Mucosa of rectum (tissue), 2 donors: ENCODE measurements around the gene IL23R.

ENCODE experiments used
- H3K27ac ChIP-seq, 2 donors: one replicate each; pipeline ENCODE4 v1.7.0; 2013; ENCODE audit warnings: inconsistent platforms in 2 of 2, low read depth in 2 of 2, low read length in 2 of 2
- H3K27me3 ChIP-seq, 2 donors: one replicate each; pipeline ENCODE4 v1.7.0; 2013; ENCODE audit warnings: low read length in 2 of 2; ENCODE audit not compliant: control insufficient read depth in 2 of 2, insufficient read depth in 2 of 2
- H3K36me3 ChIP-seq, 2 donors: one replicate each; pipeline ENCODE4 v1.7.0; 2013; ENCODE audit warnings: low read length in 2 of 2; ENCODE audit not compliant: control insufficient read depth in 2 of 2, insufficient read depth in 2 of 2
- H3K4me1 ChIP-seq, 2 donors: one replicate each; pipeline ENCODE4 v1.7.0; 2013; ENCODE audit warnings: low read length in 2 of 2, mild to moderate bottlenecking in 1 of 2; ENCODE audit not compliant: control insufficient read depth in 2 of 2, insufficient read depth in 2 of 2
- H3K4me3 ChIP-seq, 2 donors: one replicate each; pipeline ENCODE4 v1.7.0; 2013; ENCODE audit warnings: low read length in 2 of 2
- H3K9ac ChIP-seq, 2 donors: one replicate each; pipeline ENCODE4 v1.7.0; 2013; ENCODE audit warnings: low read length in 2 of 2, low read depth in 1 of 2, mild to moderate bottlenecking in 1 of 2
- H3K9me3 ChIP-seq, 2 donors: one replicate each; pipeline ENCODE4 v1.7.0; 2013; ENCODE audit warnings: low read length in 2 of 2; ENCODE audit not compliant: control insufficient read depth in 2 of 2
- donor health status: healthy.
- donor health status: Normal muscosa, but diverticular disease.

The IL23R gene

DNA sequence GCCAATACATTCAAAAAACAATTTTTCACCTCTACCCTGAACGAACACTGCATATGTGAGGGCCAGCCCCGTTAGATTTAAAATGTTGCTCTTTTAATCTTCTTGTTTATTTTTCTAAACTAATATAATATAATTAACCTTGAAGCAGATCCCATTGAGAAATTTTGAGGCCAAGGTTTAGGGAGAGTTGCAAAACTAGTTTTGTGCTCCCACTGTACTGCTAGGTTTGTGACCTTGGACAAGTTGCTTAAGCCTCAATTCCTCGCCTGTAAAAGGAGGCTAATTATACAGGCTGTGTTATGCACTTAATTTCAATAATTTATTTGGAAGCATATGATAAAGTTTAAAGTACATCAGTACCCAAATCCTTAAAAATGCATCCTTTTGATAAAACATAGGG is 3.7 kb downstream of the IL23R start:
- H3K9ac ChIP-seq = no peak overlapping the region
- no peak overlapping the region for H3K27ac ChIP-seq
- H3K4me3 ChIP-seq = no peak overlapping the region
- H3K9me3 ChIP-seq = no peaks in the 10 kb centered on the region
- no peaks in the 10 kb centered on the region for H3K36me3 ChIP-seq
- no peaks in the 10 kb centered on the region for H3K27me3 ChIP-seq
- H3K4me1 ChIP-seq = no peaks in the 10 kb centered on the region

DNA sequence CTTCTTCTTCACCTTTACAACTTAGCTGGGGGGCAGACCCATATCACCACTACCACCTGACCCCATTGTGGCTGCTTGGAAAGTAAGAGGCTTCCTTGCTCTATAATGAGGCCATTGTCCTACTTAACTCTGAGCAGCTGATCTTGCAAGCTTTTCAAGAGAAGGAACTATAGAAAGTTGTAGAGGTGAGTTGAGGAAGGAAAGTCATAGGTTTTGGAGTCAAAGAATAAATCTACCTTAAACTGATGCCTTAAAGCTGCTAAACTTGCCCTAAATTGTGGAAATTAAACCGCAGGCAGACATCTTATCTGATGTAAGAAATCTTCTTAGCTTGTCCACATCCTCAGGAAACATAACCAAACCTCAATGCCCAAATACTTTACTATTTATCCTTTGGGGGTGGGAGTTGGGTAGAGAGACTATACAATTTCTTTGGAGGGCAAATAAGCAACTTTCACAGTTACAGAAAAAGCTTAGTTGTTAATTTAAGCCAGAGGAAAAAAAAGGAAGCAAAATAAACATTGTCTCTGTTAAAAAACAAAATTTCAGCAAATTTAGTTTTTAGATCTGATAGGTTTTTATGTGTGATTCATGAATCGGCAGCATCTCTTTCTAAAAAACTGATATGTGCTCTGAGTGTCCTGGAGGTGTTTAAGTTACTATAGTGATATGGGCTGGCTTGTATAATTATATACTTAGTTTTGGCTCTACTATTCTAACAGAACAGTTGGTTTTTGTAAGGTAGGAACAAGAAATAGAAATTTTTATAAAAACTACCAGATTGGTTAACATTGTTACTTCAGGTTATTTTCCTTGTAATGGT is 4.7 kb downstream of the IL23R start:
- H3K4me3 ChIP-seq = no peak overlapping the region
- no peak overlapping the region for H3K27ac ChIP-seq
- no peak overlapping the region for H3K9ac ChIP-seq
- H3K9me3 ChIP-seq = no peaks in the 10 kb centered on the region
- no peaks in the 10 kb centered on the region for H3K27me3 ChIP-seq
- H3K36me3 ChIP-seq = no peaks in the 10 kb centered on the region
- H3K4me1 ChIP-seq = no peaks in the 10 kb centered on the region

DNA sequence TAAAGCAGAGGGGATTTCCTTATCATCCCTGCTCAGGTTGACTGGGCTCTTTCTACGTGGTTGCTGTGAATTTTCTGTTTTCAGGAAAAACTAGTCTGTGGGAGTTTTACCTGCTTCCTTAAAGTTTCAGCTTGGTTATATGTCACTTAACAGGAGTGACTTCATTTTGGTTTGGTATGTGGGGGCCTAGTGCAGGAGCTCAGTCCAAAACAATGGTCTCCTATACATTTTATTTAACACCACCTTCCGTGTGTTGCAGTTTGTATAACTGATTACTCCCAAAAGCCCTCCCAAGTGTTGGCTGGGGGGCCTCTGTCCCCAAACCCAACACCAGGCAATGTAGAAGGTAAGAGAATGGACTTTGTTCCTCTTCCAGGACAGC is 5.3 kb downstream of the IL23R start:
- no peaks in the 10 kb centered on the region for H3K27me3 ChIP-seq

DNA sequence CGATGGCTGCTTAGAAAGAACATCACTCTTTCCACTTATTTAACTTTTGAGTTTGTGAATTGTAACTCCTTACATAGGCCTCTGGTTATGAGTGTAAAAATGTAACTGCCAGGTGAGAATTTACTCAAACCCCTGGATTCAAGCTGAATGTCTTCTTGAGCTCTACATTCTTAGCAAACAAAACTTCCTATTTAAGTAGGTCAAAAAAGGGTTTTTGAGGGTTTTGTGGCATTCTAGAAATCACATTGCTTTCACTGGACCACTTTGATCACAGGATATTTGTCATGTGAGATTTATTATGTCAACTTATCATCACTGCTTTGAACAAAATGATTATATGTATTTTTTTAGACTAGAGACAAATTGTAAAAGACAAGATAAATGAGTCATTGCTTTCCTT is 5.7 kb downstream of the IL23R start:
- H3K9ac ChIP-seq = no peak overlapping the region
- H3K4me3 ChIP-seq = no peak overlapping the region
- H3K36me3 ChIP-seq = no peaks in the 10 kb centered on the region
- no peaks in the 10 kb centered on the region for H3K9me3 ChIP-seq
- H3K27ac ChIP-seq = no peak overlapping the region
- H3K27me3 ChIP-seq = no peaks in the 10 kb centered on the region
- no peaks in the 10 kb centered on the region for H3K4me1 ChIP-seq

More for the DNA sequence above, 5.3 kb downstream of the IL23R start:
- H3K9ac ChIP-seq = no peak overlapping the region
- H3K4me3 ChIP-seq = no peak overlapping the region
- no peaks in the 10 kb centered on the region for H3K9me3 ChIP-seq
- no peak overlapping the region for H3K27ac ChIP-seq
- H3K36me3 ChIP-seq = no peaks in the 10 kb centered on the region
- no peaks in the 10 kb centered on the region for H3K4me1 ChIP-seq

DNA sequence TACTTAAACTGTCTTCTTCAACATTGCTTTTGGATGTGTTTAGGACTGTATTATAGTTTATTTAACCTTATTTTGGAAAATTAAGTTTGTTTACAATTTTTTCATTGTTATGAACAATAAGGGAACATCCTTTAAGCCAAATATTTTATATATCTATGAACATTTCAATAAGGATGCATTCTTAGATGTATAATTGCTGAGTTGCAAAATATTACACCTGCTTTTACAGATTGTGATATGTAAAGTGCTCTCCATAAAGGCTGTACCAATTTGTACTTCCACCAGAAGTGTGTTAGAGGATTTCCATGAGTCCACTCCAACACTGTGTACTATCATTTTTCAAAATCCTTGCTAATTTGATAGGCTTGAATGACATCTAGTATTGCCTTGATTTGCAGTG is 7.7 kb downstream of the IL23R start:
- H3K36me3 ChIP-seq = no peaks in the 10 kb centered on the region
- no peaks in the 10 kb centered on the region for H3K4me1 ChIP-seq
- H3K27me3 ChIP-seq = no peaks in the 10 kb centered on the region
- H3K4me3 ChIP-seq = no peak overlapping the region
- H3K27ac ChIP-seq = no peak overlapping the region
- H3K9ac ChIP-seq = no peak overlapping the region
- H3K9me3 ChIP-seq = no peaks in the 10 kb centered on the region

DNA sequence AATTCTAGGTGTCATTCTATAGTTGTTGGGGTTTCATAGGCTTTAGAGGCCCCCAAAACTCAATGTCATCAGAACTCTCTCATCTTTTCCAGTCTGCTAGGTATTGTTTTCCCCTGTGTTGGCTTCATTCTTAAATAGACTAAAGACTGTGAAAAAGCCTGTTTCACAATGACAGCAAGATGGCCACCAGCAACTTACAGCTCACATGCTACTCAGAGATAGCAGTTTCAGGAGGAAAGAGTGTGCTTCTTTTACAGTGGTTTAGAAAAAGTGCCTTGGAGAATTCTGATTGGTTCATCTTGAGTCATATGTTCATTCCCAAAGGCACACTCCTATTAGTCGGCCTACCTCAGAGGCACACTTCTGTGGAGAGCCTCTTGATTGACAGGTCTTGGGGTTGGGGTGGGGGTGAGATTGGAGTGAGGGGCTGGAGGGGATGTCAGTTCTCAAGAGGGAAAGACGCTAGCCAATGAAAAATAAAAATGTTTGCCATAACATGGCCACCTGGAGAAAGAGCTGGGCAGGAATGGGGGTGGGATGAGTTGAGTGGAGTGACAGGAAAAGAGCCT is 8.5 kb downstream of the IL23R start:
- no peak overlapping the region for H3K9ac ChIP-seq
- H3K36me3 ChIP-seq = no peaks in the 10 kb centered on the region
- H3K9me3 ChIP-seq = no peaks in the 10 kb centered on the region

DNA sequence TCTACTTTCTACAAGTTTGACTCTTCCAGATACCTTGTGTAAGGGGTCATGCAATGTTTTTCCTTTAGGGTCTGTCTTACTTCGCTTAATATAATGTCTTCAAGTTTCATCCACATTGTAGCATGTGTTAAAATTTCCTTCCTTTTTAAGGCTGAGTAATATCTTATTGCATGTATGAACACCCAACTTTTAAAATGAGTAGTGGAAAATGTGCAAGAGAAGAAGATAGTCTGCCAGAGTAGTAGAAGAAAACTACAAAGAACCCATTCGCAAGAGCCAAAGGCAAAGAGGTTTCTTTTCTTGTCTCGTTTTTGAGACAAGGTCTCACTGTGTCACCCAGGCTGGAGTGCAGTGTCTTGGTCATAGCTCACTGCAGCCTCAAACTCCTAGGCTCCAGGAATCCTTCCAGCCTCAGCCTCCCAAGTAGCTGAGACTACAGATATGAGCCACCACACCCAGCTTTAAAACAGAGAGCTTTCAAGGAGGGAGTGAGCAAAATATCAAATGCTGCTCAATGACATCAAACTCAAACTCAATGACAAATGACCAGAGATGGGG is 9.4 kb downstream of the IL23R start:
- H3K9ac ChIP-seq = no peak overlapping the region
- no peak overlapping the region for H3K27ac ChIP-seq
- H3K4me3 ChIP-seq = no peak overlapping the region
- no peaks in the 10 kb centered on the region for H3K9me3 ChIP-seq
- H3K4me1 ChIP-seq = no peaks in the 10 kb centered on the region
- H3K36me3 ChIP-seq = no peaks in the 10 kb centered on the region
- no peaks in the 10 kb centered on the region for H3K27me3 ChIP-seq

More for the DNA sequence above, 8.5 kb downstream of the IL23R start:
- Histone ChIP-seq H3K27ac (no peak overlapping the region), H3K4me3 (no peak overlapping the region), H3K4me1 (no peaks in the 10 kb centered on the region), H3K27me3 (no peaks in the 10 kb centered on the region)

DNA sequence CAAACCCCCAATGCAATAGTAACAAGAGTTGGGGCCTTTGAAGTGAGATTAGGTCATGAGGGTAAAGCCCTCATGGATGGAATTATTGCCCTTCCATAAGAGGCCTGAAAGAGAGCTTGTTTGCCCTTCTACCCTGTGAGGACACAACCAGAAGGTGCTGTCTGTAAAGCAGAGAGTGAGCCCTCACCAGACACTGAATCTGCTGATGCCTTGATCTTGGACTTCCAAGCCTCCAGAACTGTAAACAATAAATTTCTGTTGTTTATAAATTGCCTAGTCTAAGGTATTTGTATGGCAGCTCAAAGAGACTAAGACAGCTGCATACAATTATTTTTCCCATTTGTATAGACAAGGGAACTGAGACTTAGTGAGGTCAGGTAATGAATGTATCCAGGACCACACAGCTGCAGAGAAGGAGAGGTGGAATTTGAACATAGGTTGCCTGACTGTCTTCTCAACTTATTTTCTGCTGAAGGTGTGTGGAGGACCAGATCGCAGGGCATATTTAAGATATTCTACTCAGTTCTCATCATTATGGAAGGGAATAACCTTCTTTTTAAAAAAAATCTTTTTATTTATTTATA is 18.7 kb downstream of the IL23R start:
- H3K4me1 ChIP-seq = no peaks in the 10 kb centered on the region
- no peaks in the 10 kb centered on the region for H3K27me3 ChIP-seq
- H3K9me3 ChIP-seq = no peaks in the 10 kb centered on the region
- no peak overlapping the region for H3K4me3 ChIP-seq
- no peak overlapping the region for H3K9ac ChIP-seq
- H3K27ac ChIP-seq = no peak overlapping the region
- no peaks in the 10 kb centered on the region for H3K36me3 ChIP-seq

DNA sequence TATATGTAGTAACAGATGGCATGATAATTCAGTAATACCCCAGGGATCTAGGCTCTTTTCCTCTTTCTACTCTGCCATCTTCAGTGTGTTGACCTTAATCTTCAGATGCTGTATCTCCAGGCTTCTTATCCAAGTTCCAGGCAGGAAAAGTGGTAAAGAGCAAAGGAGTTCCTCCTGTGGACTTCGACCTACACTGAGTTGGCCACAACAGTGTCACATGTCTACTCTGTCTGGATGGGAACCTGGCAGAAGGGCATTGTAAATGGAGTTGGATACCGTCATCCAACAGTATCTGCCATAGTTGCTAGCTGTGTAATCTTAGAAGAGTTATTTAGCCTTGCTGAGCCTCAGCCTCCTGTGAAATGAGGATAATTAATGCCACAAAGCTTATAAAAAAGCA is 21.9 kb downstream of the IL23R start:
- H3K27me3 ChIP-seq = no peaks in the 10 kb centered on the region
- no peaks in the 10 kb centered on the region for H3K36me3 ChIP-seq
- H3K4me1 ChIP-seq = peaks cover 0 to 6% of the 10 kb centered on the region in 2 donors
- no peak overlapping the region for H3K9ac ChIP-seq
- no peak overlapping the region for H3K4me3 ChIP-seq
- no peak overlapping the region for H3K27ac ChIP-seq
- no peaks in the 10 kb centered on the region for H3K9me3 ChIP-seq

DNA sequence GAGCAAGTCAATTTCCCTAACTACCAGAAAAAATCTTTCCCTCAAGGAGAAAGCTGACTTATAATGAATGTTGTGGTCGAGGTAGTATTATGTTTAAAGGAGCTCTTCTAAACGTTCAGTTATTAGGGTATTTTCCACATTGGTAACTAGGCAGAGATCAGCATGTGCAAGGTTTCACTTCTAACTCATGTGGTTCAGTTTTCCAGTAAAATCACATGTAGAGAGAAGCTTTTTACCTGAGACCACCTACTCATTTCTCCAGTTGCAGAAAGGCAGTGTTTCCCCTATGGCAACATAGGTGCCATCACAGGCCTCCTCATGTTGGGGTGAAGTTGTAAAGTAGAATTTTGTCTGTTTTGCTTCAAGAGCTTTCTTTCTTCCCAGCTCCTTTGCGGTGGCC is 23.7 kb downstream of the IL23R start:
- H3K9ac ChIP-seq = no peak overlapping the region
- no peak overlapping the region for H3K27ac ChIP-seq
- H3K36me3 ChIP-seq = no peaks in the 10 kb centered on the region
- H3K4me1 ChIP-seq = peaks cover 0 to 6% of the 10 kb centered on the region in 2 donors
- H3K4me3 ChIP-seq = no peak overlapping the region
- H3K27me3 ChIP-seq = no peaks in the 10 kb centered on the region
- H3K9me3 ChIP-seq = no peaks in the 10 kb centered on the region
